T1000 (cell line): Measurements from ENCODE around the gene KIAA1217.
A peak's percentile ranks its signal among the peaks of the same experiment; 100 is the strongest.

Experiments used
- DNase-seq: peaks from one replicate; lab custom pipeline; 2025; ENCODE audit warnings: mixed read lengths; lab: John Stamatoyannopoulos, UW

The KIAA1217 gene

GRCh38 chr10:24208661-24209431 is at the start of gene KIAA1217:
Gene KIAA1217 (plus strand): TSS chr10:24209138. CDS start chr10:24209194, 56 bp downstream.
- peak; percentile 25 for DNase-seq

- DNase-seq: no peak
These were observed 46.5 kb upstream of the KIAA1217 start for GRCh38 chr10:24162206-24162985.

- no peak for DNase-seq
These were observed 45.5 kb upstream of the KIAA1217 start for GRCh38 chr10:24163485-24163884.

GRCh38 chr10:24168258-24169170 is 40.4 kb upstream of the KIAA1217 start:
- no peak for DNase-seq

GRCh38 chr10:24170199-24170598 is 38.7 kb upstream of the KIAA1217 start:
- DNase-seq: no peak

- no peak for DNase-seq
These were observed 36.0 kb upstream of the KIAA1217 start for GRCh38 chr10:24172909-24173308.

GRCh38 chr10:24174014-24174413 is 34.9 kb upstream of the KIAA1217 start:
- no peak for DNase-seq

GRCh38 chr10:24176658-24177057 is 32.3 kb upstream of the KIAA1217 start:
- no peak for DNase-seq

- DNase-seq: no peak
These were observed 31.3 kb upstream of the KIAA1217 start for GRCh38 chr10:24177636-24178035.

- no peak for DNase-seq
These were observed 28.0 kb upstream of the KIAA1217 start for GRCh38 chr10:24180891-24181290.

GRCh38 chr10:24184455-24184854 is 24.5 kb upstream of the KIAA1217 start:
- no peak for DNase-seq

GRCh38 chr10:24193330-24193729 is 15.6 kb upstream of the KIAA1217 start:
- no peak for DNase-seq

GRCh38 chr10:24197263-24197662 is 11.7 kb upstream of the KIAA1217 start:
- DNase-seq: no peak

GRCh38 chr10:24201503-24202180 is 7.3 kb upstream of the KIAA1217 start:
- DNase-seq: no peak

GRCh38 chr10:24202181-24202570 is 6.8 kb upstream of the KIAA1217 start:
- no peak for DNase-seq

GRCh38 chr10:24205821-24206220 is 3.1 kb upstream of the KIAA1217 start:
- DNase-seq: no peak

GRCh38 chr10:24206334-24206733 is 2.6 kb upstream of the KIAA1217 start:
- DNase-seq: no peak

- no peak for DNase-seq
These were observed 2.0 kb upstream of the KIAA1217 start for GRCh38 chr10:24206926-24207325.

GRCh38 chr10:24207341-24207740 is 1.6 kb upstream of the KIAA1217 start:
- DNase-seq: no peak

GRCh38 chr10:24207781-24208611 is 942 bp upstream of the KIAA1217 start:
- DNase-seq: no peak

- peak; percentile 48 for DNase-seq
These were observed 464 bp downstream of the KIAA1217 start for GRCh38 chr10:24209432-24209771.
